A549 (cell line): ENCODE results near the gene DSCAML1.

Experiments
- CEBPB ChIP-seq, 2 experiments: fragments of >200 bp in 1 of 2; sonication (Bioruptor Twin) in 1 of 2; formaldehyde crosslinking in 1 of 2; IDR thresholded peaks; 2 replicates each; pipeline ENCODE4 v1.6.1; 2012 to 2016
- CTCF ChIP-seq: fragments of >200 bp; sonication (Bioruptor Twin); formaldehyde crosslinking; IDR thresholded peaks from 3 replicates; pipeline ENCODE4 v1.5.1; 2016
- EP300 ChIP-seq, 2 experiments: fragments of >200 bp; sonication (Bioruptor Twin); formaldehyde crosslinking; IDR thresholded peaks; 2 replicates in 1 of 2; 3 replicates in 1 of 2; pipeline ENCODE4 v1.6.1; 2016 to 2017
- HDAC2 ChIP-seq: fragments of 200-600 bp; sonication (generic); IDR thresholded peaks from 2 replicates; pipeline ENCODE4 v1.6.1; 2016
- HMGXB4 ChIP-seq: fragments of 250-450 bp; sonication (Bioruptor Pico); IDR thresholded peaks from 2 replicates; pipeline ENCODE4 v1.5.0; 2021; ENCODE audit warnings: mild to moderate bottlenecking, moderate library complexity, borderline replicate concordance
- JUN ChIP-seq, 2 experiments: fragments of >200 bp; sonication (Bioruptor Twin); formaldehyde crosslinking; IDR thresholded peaks; 2 replicates in 1 of 2; 3 replicates in 1 of 2; pipeline ENCODE4 v1.6.1; 2016 to 2017
- KDM5A ChIP-seq: fragments of 200-600 bp; sonication (generic); IDR thresholded peaks from 2 replicates; pipeline ENCODE4 v1.6.1; 2016; ENCODE audit warnings: antibody characterized with exemption, mild to moderate bottlenecking
- MAFK ChIP-seq: fragments of 450-650 bp; IDR thresholded peaks from 2 replicates; pipeline ENCODE4 v1.6.1; 2014; ENCODE audit not compliant: partially characterized antibody
- POLR2A ChIP-seq: IDR thresholded peaks from 2 replicates; pipeline ENCODE4 v1.6.1; 2012; ENCODE audit warnings: mild to moderate bottlenecking, low read length
- USF2 ChIP-seq: fragments of 450-650 bp; IDR thresholded peaks from 2 replicates; pipeline ENCODE4 v1.6.1; 2014; ENCODE audit warnings: antibody characterized with exemption
- ZFP36 ChIP-seq: fragments of 450-650 bp; IDR thresholded peaks from 2 replicates; pipeline ENCODE4 v1.6.1; 2014; ENCODE audit warnings: borderline replicate concordance; ENCODE audit not compliant: partially characterized antibody

GRCh38 chr11:117662671-117663269, 134.2 kb downstream of the DSCAML1 start:
- TF ChIP-seq USF2 (no peak), POLR2A (no peak), HDAC2 (no peak), CTCF (no peak), CEBPB (IDR thresholded peaks at IDR 0.05) (no peak), HMGXB4 (no peak), ZFP36 (no peak), JUN (IDR thresholded peaks at IDR 0.05) (no peak), EP300 (IDR thresholded peaks at IDR 0.05) (no peak), KDM5A (no peak), MAFK (no peak)
